Mesendoderm (in vitro differentiated cells): ENCODE measurements around the gene FRAS1.

Experiments used
- DNase-seq: peaks from one replicate; pipeline ENCODE4 v3.0.0; 2013
- H2AK5ac ChIP-seq: 2 replicates; pipeline ENCODE4 v1.6.1; 2013; ENCODE audit warnings: low read length, inconsistent platforms
- H2BK120ac ChIP-seq: 2 replicates; pipeline ENCODE4 v1.6.1; 2013; ENCODE audit warnings: low read depth, mild to moderate bottlenecking, low read length, moderate library complexity, mixed read lengths
- H2BK15ac ChIP-seq: replicated peaks from 2 replicates; pipeline ENCODE4 v1.6.1; 2013; ENCODE audit warnings: low read depth, mild to moderate bottlenecking, moderate library complexity
- H2BK5ac ChIP-seq: 2 replicates; pipeline ENCODE4 v1.6.1; 2013; ENCODE audit warnings: low read length, inconsistent platforms
- H3K18ac ChIP-seq: 2 replicates; pipeline ENCODE4 v1.6.1; 2013; ENCODE audit warnings: mild to moderate bottlenecking, low read length, mixed read lengths
- H3K23ac ChIP-seq: one replicate; pipeline ENCODE4 v1.6.1; 2013; ENCODE audit warnings: low read length
- H3K27ac ChIP-seq: 2 replicates; pipeline ENCODE4 v1.5.1; 2013; ENCODE audit warnings: low read depth, mild to moderate bottlenecking, inconsistent platforms, low read length, moderate library complexity
- H3K27me3 ChIP-seq: 2 replicates; pipeline ENCODE4 v1.6.1; 2013; ENCODE audit warnings: low read length, control low read depth, mild to moderate bottlenecking, inconsistent platforms; ENCODE audit not compliant: insufficient read depth, poor library complexity
- H3K36me3 ChIP-seq: 2 replicates; pipeline ENCODE4 v1.6.1; 2013; ENCODE audit warnings: low read length, inconsistent platforms; ENCODE audit not compliant: control insufficient read depth, insufficient read depth
- H3K4ac ChIP-seq: one replicate; pipeline ENCODE4 v1.6.1; 2013; ENCODE audit warnings: low read depth, mild to moderate bottlenecking, low read length, moderate library complexity
- H3K4me1 ChIP-seq: 2 replicates; pipeline ENCODE4 v1.6.1; 2013; ENCODE audit warnings: low read depth, low read length, inconsistent platforms; ENCODE audit not compliant: control insufficient read depth
- H3K4me2 ChIP-seq: 2 replicates; pipeline ENCODE4 v1.6.1; 2013; ENCODE audit warnings: low read length
- H3K4me3 ChIP-seq: 2 replicates; pipeline ENCODE4 v1.5.1; 2013; ENCODE audit warnings: mild to moderate bottlenecking, low read length
- H3K56ac ChIP-seq: one replicate; pipeline ENCODE4 v1.6.1; 2013; ENCODE audit warnings: low read length
- H3K79me1 ChIP-seq: 2 replicates; pipeline ENCODE4 v1.6.1; 2013; ENCODE audit warnings: low read length, inconsistent platforms
- H3K79me2 ChIP-seq: 2 replicates; pipeline ENCODE4 v1.6.1; 2013; ENCODE audit warnings: mild to moderate bottlenecking, low read length; ENCODE audit not compliant: control insufficient read depth, insufficient read depth
- H3K9ac ChIP-seq: 2 replicates; pipeline ENCODE4 v1.6.1; 2013; ENCODE audit warnings: low read length, inconsistent platforms
- H4K5ac ChIP-seq: one replicate; pipeline ENCODE4 v1.6.1; 2013; ENCODE audit warnings: low read length
- H4K8ac ChIP-seq: one replicate; pipeline ENCODE4 v1.6.1; 2013; ENCODE audit warnings: low read depth, mild to moderate bottlenecking, control low read depth, low read length, moderate library complexity
- WGBS: extraction: QIAGEN DNeasy Blood & Tissue Kit; methylation state at CpG from one replicate; pipeline ENCODE4 v1.1.7; 2013; ENCODE audit warnings: low lambda C conversion rate, missing lambda C conversion rate; ENCODE audit not compliant: insufficient coverage; ENCODE audit errors: extremely low coverage; 5-methylcytosine and 5-hydroxymethylcytosine counted together

The FRAS1 gene

DNA sequence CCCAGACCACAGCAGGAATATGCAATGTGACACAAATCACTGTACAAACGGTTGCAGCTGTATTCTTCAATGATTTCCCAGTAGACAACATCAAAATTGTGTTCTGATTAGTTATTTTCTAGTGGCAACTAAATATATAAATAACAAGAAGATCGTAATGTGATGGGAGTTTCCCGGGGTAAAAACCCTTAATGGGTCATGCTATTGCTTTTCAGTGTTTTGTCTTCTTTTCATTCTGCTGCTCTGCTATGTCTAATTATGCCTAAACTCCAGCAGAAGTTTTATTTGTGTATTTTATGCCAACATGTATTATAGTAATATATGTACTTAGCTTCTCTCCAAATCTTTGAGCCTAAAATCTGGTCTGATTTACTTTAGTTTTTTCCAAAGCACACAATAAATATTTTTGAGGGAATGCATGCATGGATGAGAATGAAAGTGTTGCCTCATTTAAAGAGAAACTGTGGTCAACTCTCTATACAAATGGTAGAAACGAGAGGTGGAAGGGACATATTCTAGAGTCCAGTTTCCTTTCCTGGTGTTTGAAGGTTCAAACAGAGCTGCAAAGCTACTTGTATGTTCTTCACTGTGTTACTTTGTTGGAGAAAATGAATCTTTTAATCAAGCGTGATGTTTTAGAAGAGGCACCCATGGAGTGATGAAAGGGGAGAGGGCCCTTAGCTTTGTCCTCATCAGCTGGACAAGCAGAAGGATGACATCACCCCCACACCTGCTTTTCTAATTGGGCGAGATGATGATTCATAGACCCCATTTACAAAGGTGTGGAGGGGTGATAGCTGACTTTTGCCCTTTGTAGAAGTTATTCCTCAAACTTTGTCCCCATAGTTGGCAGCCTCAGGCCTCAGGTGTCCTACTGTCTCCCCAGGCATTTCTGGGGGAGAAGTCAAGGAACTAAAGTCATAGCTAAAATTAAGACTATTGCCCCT is 129.7 kb downstream of the FRAS1 start:
- no peak overlapping the region for H2BK15ac ChIP-seq
- no peak overlapping the region for H3K18ac ChIP-seq
- WGBS = no CpG with 5 or more reads among the region's 6 CpGs
- H3K23ac ChIP-seq = no peak overlapping the region
- no peak for DNase-seq
- H3K36me3 ChIP-seq = no peaks in the 10 kb centered on the region
- H2BK5ac ChIP-seq = no peak overlapping the region
- H3K27ac ChIP-seq = no peak overlapping the region
- peaks cover 23% of the 10 kb centered on the region for H3K79me1 ChIP-seq
- peaks cover 2% of the 10 kb centered on the region for H3K4me1 ChIP-seq
- H2BK120ac ChIP-seq = no peak overlapping the region
- peaks cover 22% of the 10 kb centered on the region for H3K79me2 ChIP-seq
- no peak overlapping the region for H3K4me3 ChIP-seq
- H3K9ac ChIP-seq = no peak overlapping the region
- no peak overlapping the region for H4K5ac ChIP-seq
- no peak overlapping the region for H3K4me2 ChIP-seq
- no peaks in the 10 kb centered on the region for H3K27me3 ChIP-seq
- H4K8ac ChIP-seq = no peak overlapping the region
- no peak overlapping the region for H2AK5ac ChIP-seq
- no peak overlapping the region for H3K56ac ChIP-seq
- no peak overlapping the region for H3K4ac ChIP-seq

DNA sequence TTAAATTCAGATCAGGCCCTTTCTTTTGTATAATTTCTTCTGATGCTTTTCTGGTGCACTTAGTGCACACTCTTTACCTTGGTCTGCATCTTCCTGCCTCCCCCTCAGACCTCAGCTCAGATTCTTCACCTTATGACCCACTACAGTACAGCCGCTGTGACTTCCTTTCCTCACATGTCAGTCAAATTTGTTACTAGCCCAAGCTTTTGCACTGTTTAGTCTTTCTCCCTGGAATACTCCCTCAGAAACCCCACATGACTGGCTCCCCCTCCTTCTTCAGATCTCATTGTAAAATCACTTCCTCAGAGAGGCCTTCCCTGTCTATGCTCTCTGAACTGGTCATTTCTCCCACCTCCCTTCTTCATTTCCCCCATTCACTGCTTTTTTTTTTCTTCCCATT is 132.9 kb downstream of the FRAS1 start:
- Histone ChIP-seq H3K79me1 (peaks cover 13% of the 10 kb centered on the region), H2AK5ac (no peak overlapping the region), H3K27me3 (no peaks in the 10 kb centered on the region), H2BK5ac (no peak overlapping the region), H3K27ac (no peak overlapping the region), H3K4me1 (peaks cover 2% of the 10 kb centered on the region), H3K4ac (no peak overlapping the region), H3K23ac (no peak overlapping the region), H3K36me3 (no peaks in the 10 kb centered on the region), H3K18ac (no peak overlapping the region), H3K56ac (peak overlapping the region; percentile 70), H3K9ac (no peak overlapping the region), H2BK15ac (no peak overlapping the region), H3K79me2 (peaks cover 6% of the 10 kb centered on the region), H4K5ac (no peak overlapping the region), H2BK120ac (no peak overlapping the region), H3K4me2 (no peak overlapping the region), H3K4me3 (no peak overlapping the region), H4K8ac (no peak overlapping the region)
- DNase-seq = no peak
- no CpG with 5 or more reads among the region's 1 CpG for WGBS

DNA sequence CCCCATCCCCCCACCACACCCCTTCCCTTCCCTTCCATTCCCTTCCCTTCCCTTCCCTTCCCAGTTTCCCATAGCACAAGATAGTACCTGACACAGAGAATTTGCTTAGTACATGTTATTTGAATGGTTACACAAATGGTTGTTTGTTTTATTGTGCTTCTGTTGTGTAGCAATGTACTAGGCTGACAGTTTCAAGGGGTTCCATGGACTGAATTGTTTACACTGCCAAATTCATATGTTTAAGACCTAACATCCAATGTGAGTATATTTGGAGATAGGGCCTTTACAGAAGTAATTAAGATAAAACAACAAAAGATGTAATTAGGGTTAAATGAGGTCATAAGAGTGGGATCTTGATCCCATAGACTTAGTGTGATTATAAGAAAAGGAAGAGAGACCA is 133.5 kb downstream of the FRAS1 start:
- Histone ChIP-seq H3K4ac (no peak overlapping the region), H2BK120ac (no peak overlapping the region), H3K9ac (no peak overlapping the region), H3K79me2 (peaks cover 7% of the 10 kb centered on the region), H2AK5ac (no peak overlapping the region), H4K8ac (no peak overlapping the region), H2BK5ac (no peak overlapping the region), H3K4me3 (no peak overlapping the region), H2BK15ac (no peak overlapping the region), H3K36me3 (no peaks in the 10 kb centered on the region), H3K4me2 (no peak overlapping the region), H3K23ac (no peak overlapping the region), H3K18ac (no peak overlapping the region), H3K56ac (no peak overlapping the region), H4K5ac (no peak overlapping the region), H3K79me1 (peaks cover 14% of the 10 kb centered on the region), H3K27me3 (no peaks in the 10 kb centered on the region), H3K27ac (no peak overlapping the region), H3K4me1 (peaks cover 2% of the 10 kb centered on the region)
- no peak for DNase-seq

DNA sequence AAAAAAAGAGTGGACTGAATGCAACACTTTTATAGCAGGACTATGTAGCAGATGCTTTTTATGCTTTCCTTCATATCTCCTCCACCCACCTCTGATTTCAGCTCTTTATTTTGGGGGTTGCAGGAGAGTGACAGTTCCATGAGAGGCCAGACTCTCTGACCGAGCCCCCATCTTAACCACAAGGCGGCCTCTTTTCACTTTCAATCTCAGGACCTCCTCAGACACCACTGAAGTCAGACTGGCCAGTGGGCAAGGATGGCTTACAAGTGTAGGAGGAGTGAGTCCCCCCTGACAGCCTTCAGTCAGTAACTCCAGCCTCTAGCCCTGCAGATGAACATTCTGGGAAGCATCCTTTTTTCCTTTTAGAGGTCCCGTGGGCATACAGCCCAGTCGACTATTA is 140.8 kb downstream of the FRAS1 start:
- H3K36me3 ChIP-seq = no peaks in the 10 kb centered on the region
- no peak overlapping the region for H4K8ac ChIP-seq
- no peak overlapping the region for H3K9ac ChIP-seq
- no peak overlapping the region for H3K56ac ChIP-seq
- no peak overlapping the region for H3K18ac ChIP-seq
- DNase-seq = no peak
- H3K4me1 ChIP-seq = no peaks in the 10 kb centered on the region
- H2BK5ac ChIP-seq = no peak overlapping the region
- no peak overlapping the region for H3K4me3 ChIP-seq
- H3K4ac ChIP-seq = no peak overlapping the region
- no peak overlapping the region for H3K27ac ChIP-seq
- H4K5ac ChIP-seq = no peak overlapping the region
- peaks cover 8% of the 10 kb centered on the region for H3K79me2 ChIP-seq
- no peak overlapping the region for H3K23ac ChIP-seq
- H2BK15ac ChIP-seq = no peak overlapping the region
- no peaks in the 10 kb centered on the region for H3K27me3 ChIP-seq
- peaks cover 6% of the 10 kb centered on the region for H3K79me1 ChIP-seq
- no peak overlapping the region for H3K4me2 ChIP-seq
- WGBS = no CpG with 5 or more reads among the region's 4 CpGs
- no peak overlapping the region for H2BK120ac ChIP-seq
- H2AK5ac ChIP-seq = no peak overlapping the region

DNA sequence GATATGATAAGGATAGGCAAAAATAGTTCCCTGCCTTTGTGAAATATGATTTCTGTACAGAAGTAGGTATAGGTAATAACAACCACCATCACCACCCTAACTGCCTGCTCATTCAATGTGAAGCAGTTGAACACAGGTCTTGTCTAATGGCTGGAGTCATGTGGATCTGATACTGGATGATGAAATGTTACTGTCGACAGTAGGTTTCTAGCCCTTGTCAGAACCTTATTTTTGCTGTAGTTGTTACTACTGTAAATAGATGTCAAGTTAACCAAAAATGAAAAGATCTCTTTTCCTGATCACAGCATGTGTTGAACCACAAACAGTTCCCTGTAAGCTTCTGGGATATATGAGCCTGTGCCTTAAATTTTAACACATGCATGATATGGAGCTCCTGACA is 142.9 kb downstream of the FRAS1 start:
- Histone ChIP-seq H4K5ac (no peak overlapping the region), H2BK5ac (no peak overlapping the region), H3K36me3 (no peaks in the 10 kb centered on the region), H2AK5ac (no peak overlapping the region), H3K4me3 (no peak overlapping the region), H3K9ac (no peak overlapping the region), H3K4me1 (peaks cover 2% of the 10 kb centered on the region), H4K8ac (no peak overlapping the region), H3K27me3 (no peaks in the 10 kb centered on the region), H3K18ac (no peak overlapping the region), H2BK15ac (no peak overlapping the region), H3K56ac (no peak overlapping the region), H3K27ac (no peak overlapping the region), H2BK120ac (no peak overlapping the region), H3K79me2 (peaks cover 8% of the 10 kb centered on the region), H3K4me2 (no peak overlapping the region), H3K4ac (no peak overlapping the region), H3K79me1 (peaks cover 6% of the 10 kb centered on the region), H3K23ac (no peak overlapping the region)
- DNase-seq = no peak
- no CpG with 5 or more reads among the region's 1 CpG for WGBS

DNA sequence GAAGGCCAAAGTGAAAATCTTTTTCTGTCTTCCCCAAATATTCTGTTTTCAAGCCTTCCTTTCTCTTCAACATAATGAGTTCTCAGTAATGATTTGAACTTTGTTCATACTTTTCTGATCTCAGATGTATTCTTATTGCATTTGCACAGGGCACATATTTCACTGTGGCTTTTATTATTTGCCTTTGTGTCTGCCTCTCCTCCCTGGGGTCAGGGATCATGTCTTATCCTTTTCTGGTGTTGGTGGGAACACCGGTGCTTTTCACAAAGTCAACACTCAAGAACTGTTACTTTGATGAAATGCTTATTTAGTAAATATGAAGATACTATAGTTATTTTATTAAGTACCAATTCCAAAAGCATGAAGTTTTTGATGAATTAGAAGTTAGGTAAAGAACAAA is 143.8 kb downstream of the FRAS1 start:
- Histone ChIP-seq H3K79me1 (peaks cover 5% of the 10 kb centered on the region), H3K79me2 (peaks cover 7% of the 10 kb centered on the region), H4K8ac (no peak overlapping the region), H3K27me3 (no peaks in the 10 kb centered on the region), H2BK120ac (no peak overlapping the region), H3K18ac (no peak overlapping the region), H3K9ac (no peak overlapping the region), H3K23ac (no peak overlapping the region), H3K4me2 (no peak overlapping the region), H3K4me1 (peaks cover 6% of the 10 kb centered on the region), H3K36me3 (no peaks in the 10 kb centered on the region), H3K4ac (no peak overlapping the region), H2BK15ac (no peak overlapping the region), H3K4me3 (no peak overlapping the region), H2AK5ac (no peak overlapping the region), H2BK5ac (no peak overlapping the region), H3K56ac (no peak overlapping the region), H3K27ac (no peak overlapping the region), H4K5ac (no peak overlapping the region)
- no CpG with 5 or more reads among the region's 1 CpG for whole genome bisulfite sequencing
- no peak for DNase-seq
